Stimulated activated CD8-positive, alpha-beta memory T cell treated with anti-CD3 and anti-CD28 coated beads, Interleukin-12 subunit alpha, Interleukin-12 subunit beta, amount 100 ng/mL, for 24 hours (primary cell): Measurements from ENCODE around the gene TAF3.

Experiments used
- DNase-seq: peaks from one replicate; pipeline ENCODE4 v3.0.0-alpha.2; 2020; ENCODE audit errors: extremely low read depth

Gene TAF3

GRCh38 chr10:7874864-7875263, 56.6 kb downstream of the TAF3 start:
- no peak for DNase-seq

- DNase-seq = no peak
Observed at GRCh38 chr10:7876541-7877127, 58.3 kb downstream of the TAF3 start.

- DNase-seq = no peak
Observed at GRCh38 chr10:7881119-7881518, 62.8 kb downstream of the TAF3 start.

GRCh38 chr10:7886056-7886455, 67.8 kb downstream of the TAF3 start:
- DNase-seq = no peak

- DNase-seq = no peak
Observed at GRCh38 chr10:7887174-7887816, 69.0 kb downstream of the TAF3 start.

- DNase-seq = no peak
Observed at GRCh38 chr10:7889947-7890542, 71.7 kb downstream of the TAF3 start.

- no peak for DNase-seq
Observed at GRCh38 chr10:7890781-7891180, 72.5 kb downstream of the TAF3 start.

GRCh38 chr10:7891634-7892033, 73.3 kb downstream of the TAF3 start:
- no peak for DNase-seq

- DNase-seq = no peak
Observed at GRCh38 chr10:7892146-7892545, 73.8 kb downstream of the TAF3 start.

GRCh38 chr10:7895699-7896090, 77.4 kb downstream of the TAF3 start:
- no peak for DNase-seq

GRCh38 chr10:7896297-7896696, 78.0 kb downstream of the TAF3 start:
- DNase-seq = no peak

- no peak for DNase-seq
Observed at GRCh38 chr10:7901256-7901655, 83.0 kb downstream of the TAF3 start.

GRCh38 chr10:7902413-7902812, 84.1 kb downstream of the TAF3 start:
- no peak for DNase-seq

- no peak for DNase-seq
Observed at GRCh38 chr10:7903851-7904250, 85.5 kb downstream of the TAF3 start.

- DNase-seq = no peak
Observed at GRCh38 chr10:7906128-7906527, 87.8 kb downstream of the TAF3 start.

GRCh38 chr10:7908541-7909210, 90.4 kb downstream of the TAF3 start:
- no peak for DNase-seq

GRCh38 chr10:7913126-7913872, 95.0 kb downstream of the TAF3 start:
- no peak for DNase-seq

GRCh38 chr10:7915923-7916536, 97.7 kb downstream of the TAF3 start:
- no peak for DNase-seq

- DNase-seq = no peak
Observed at GRCh38 chr10:7917736-7918135, 99.4 kb downstream of the TAF3 start.

- DNase-seq = no peak
Observed at GRCh38 chr10:7922707-7923106, 104.4 kb downstream of the TAF3 start.

- DNase-seq = no peak
Observed at GRCh38 chr10:7928536-7928935, 110.2 kb downstream of the TAF3 start.
